Colonic mucosa (tissue), 4 donors: Measurements from ENCODE around the gene SLC44A1. TPM values are rescaled to one million over a fixed set of nuclear protein-coding genes. Genes with fewer than 3 reads are reported as not detected.

ENCODE experiments used
- DNase-seq: peaks from one replicate; pipeline ENCODE4 v3.0.0-alpha.2; 2020
- H3K27ac ChIP-seq: fragments of 200-600 bp; one replicate; pipeline ENCODE4 v1.8.0; 2021
- H3K27me3 ChIP-seq: fragments of 200-600 bp; one replicate; pipeline ENCODE4 v1.8.0; 2021
- H3K36me3 ChIP-seq: fragments of 200-600 bp; one replicate; pipeline ENCODE4 v1.8.0; 2021
- H3K4me1 ChIP-seq: fragments of 200-600 bp; one replicate; pipeline ENCODE4 v1.8.0; 2021; ENCODE audit warnings: mild to moderate bottlenecking
- H3K4me3 ChIP-seq: fragments of 200-600 bp; one replicate; pipeline ENCODE4 v1.8.0; 2021
- H3K9ac ChIP-seq, 2 donors: one replicate each; pipeline ENCODE4 v1.7.0; 2013; ENCODE audit warnings: control low read depth in 2 of 2, low read depth in 2 of 2, low read length in 2 of 2
- H3K9me3 ChIP-seq: fragments of 200-600 bp; one replicate; pipeline ENCODE4 v1.8.0; 2021
- CTCF ChIP-seq: fragments of 200-600 bp; IDR thresholded peaks from one replicate; pipeline ENCODE4 v1.8.0; 2022; ENCODE audit warnings: antibody characterized with exemption, mild to moderate bottlenecking
- intact Hi-C: fragments of 100-400 bp; cut with DNase I; formaldehyde crosslinking; loops from one replicate; pipeline ENCODE4 v1.14.1; 2022
- total RNA-seq, 2 donors: library from RNA; stranded (reverse); fragmentation: NEBNext Ultra II Directional in 1 of 2; extraction: Animal tissue kit (Norgen Biotek cat#: 25700) in 1 of 2; gene quantifications; one replicate each; pipeline ENCODE4 v1.2.1, GENCODE V29; 2021
- donor health status: healthy.
- donor health status: DM: no; HTN: no; CAD: no.
- donor health status: DM: no; HTN: no; CAD: no.

The SLC44A1 gene
- total RNA-seq, 2 donors from 2014 or later, result 151 to 180 TPM

DNA sequence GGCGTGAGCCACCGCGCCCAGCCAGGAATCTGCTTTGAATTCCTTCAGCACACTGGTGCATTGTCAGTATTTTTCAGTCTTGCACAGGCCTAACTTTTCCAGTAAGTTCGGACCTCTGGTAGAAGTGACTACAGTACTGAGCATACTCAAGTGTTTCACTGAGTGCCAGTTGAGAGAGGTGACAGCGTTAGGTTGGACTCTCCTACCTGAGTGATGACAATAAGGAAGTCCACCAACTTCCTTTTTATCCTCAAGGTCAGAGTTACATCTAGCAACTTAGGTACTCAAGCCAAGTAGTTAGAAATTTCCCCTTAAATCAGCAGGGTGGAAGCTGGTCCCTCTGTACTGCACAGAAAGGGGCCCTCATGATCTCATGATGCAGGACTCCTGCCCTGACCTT lies 177.4 kb downstream of the SLC44A1 start:
- DNase-seq, result no peak
- no peak for TF ChIP-seq CTCF
- intact Hi-C loops, result no loop called here
- no peaks in the 10 kb centered on the region for H3K9me3 ChIP-seq
- no peak overlapping the region for H3K9ac ChIP-seq
- H3K27ac ChIP-seq, result no peak overlapping the region
- no peaks in the 10 kb centered on the region for H3K4me1 ChIP-seq
- H3K36me3 ChIP-seq, result no peaks in the 10 kb centered on the region
- H3K27me3 ChIP-seq, result no peaks in the 10 kb centered on the region
- H3K4me3 ChIP-seq, result no peak overlapping the region

GRCh38 chr9:105425816-105426433 lies 181.5 kb downstream of the SLC44A1 start:
- H3K9me3 ChIP-seq, result no peaks in the 10 kb centered on the region
- H3K4me1 ChIP-seq, result no peaks in the 10 kb centered on the region
- no peak overlapping the region for H3K9ac ChIP-seq
- H3K36me3 ChIP-seq, result no peaks in the 10 kb centered on the region
- H3K27me3 ChIP-seq, result no peaks in the 10 kb centered on the region
- intact Hi-C loops, result no loop called here
- H3K4me3 ChIP-seq, result no peak overlapping the region
- no peak for DNase-seq
- TF ChIP-seq CTCF, result peak; percentile 33
- no peak overlapping the region for H3K27ac ChIP-seq

DNA sequence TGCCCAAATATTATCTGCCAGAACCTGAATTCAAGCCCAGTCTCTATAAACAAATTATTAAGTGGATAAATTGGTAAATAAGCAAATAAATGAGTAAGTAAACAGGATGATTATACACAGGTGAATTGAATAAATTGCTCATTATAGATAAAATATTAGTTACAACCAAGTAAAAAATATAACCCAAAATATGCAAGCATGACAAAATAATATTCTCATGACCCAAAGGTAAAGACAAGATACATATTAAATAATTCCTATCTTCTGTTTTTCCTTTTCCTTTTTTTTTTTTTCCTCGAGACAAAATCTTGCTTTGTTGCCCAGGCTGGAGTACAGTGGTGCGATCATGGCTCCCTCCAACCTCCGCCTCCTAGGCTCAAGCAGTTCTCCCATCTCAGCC lies 182.2 kb downstream of the SLC44A1 start:
- TF ChIP-seq CTCF, result no peak
- H3K4me3 ChIP-seq, result no peak overlapping the region
- H3K9me3 ChIP-seq, result no peaks in the 10 kb centered on the region
- no peaks in the 10 kb centered on the region for H3K36me3 ChIP-seq
- no peaks in the 10 kb centered on the region for H3K27me3 ChIP-seq
- no peaks in the 10 kb centered on the region for H3K4me1 ChIP-seq
- no peak for DNase-seq
- H3K9ac ChIP-seq, result no peak overlapping the region
- intact Hi-C loops, result no loop called here
- no peak overlapping the region for H3K27ac ChIP-seq

GRCh38 chr9:105431424-105432246 lies 187.2 kb downstream of the SLC44A1 start:
- Histone ChIP-seq H3K27me3 (no peaks in the 10 kb centered on the region), H3K4me3 (no peak overlapping the region), H3K4me1 (no peaks in the 10 kb centered on the region), H3K9me3 (no peaks in the 10 kb centered on the region), H3K36me3 (no peaks in the 10 kb centered on the region), H3K9ac (no peak overlapping the region), H3K27ac (peak overlapping the region; percentile 43)
- intact Hi-C loops, result no loop called here
- no peak for TF ChIP-seq CTCF
- DNase-seq, result no peak

DNA sequence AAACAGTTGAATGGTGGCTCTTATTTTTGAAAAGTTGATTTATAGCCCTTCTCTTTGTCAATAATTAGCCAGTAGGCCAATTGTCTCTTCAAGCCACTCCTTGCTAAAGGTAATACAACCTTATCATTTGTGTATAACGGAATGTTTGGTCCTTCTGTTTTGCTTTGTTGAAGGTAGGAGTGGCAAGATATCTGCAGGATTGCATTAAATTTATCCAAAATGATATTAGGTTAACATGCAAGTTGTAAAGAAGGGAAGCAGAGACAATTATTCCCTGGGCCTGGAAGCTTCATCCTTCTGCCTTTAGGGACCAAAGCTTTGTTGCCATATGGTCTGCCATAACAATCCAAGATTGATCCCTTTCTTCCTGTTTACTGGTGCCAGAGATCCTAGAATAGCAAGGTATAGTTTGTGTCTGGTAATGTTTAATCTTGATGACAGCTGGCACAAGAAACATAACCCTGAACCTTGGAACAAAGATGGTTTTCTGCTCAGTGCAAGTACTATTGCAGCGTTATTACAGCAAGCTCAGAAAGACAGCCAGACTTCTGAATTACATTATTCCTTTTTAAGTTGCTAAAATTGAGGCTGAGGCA lies 187.9 kb downstream of the SLC44A1 start:
- Histone ChIP-seq H3K4me3 (no peak overlapping the region), H3K4me1 (no peaks in the 10 kb centered on the region), H3K27ac (peak overlapping the region; percentile 43), H3K36me3 (no peaks in the 10 kb centered on the region), H3K9me3 (no peaks in the 10 kb centered on the region), H3K27me3 (no peaks in the 10 kb centered on the region), H3K9ac (no peak overlapping the region)
- intact Hi-C loops, result no loop called here
- no peak for DNase-seq
- TF ChIP-seq CTCF, result no peak
